HepG2 (cell line): ENCODE measurements around the gene ZNF264. TPM values are rescaled to one million over a fixed set of nuclear protein-coding genes. Genes with fewer than 3 reads are reported as not detected.

Source experiments
- AGO2 ChIP-seq: fragments of 200-400 bp; formaldehyde crosslinking; optimal IDR thresholded peaks from 2 replicates; pipeline ENCODE3; 2017; ENCODE audit warnings: mild to moderate bottlenecking, low read depth, low read length, moderate library complexity
- ATAD3A ChIP-seq: sonication (generic); formaldehyde crosslinking; IDR thresholded peaks from 2 replicates; pipeline ENCODE4 v1.4.0; 2020; ENCODE audit warnings: missing genetic modification reagents
- BCL3 ChIP-seq: sonication (generic); formaldehyde crosslinking; IDR thresholded peaks from 2 replicates; pipeline ENCODE4 v1.5.1; 2020; ENCODE audit warnings: mild to moderate bottlenecking, missing genetic modification reagents, moderate library complexity
- ESRRA ChIP-seq: sonication (generic); formaldehyde crosslinking; IDR thresholded peaks from 2 replicates; pipeline ENCODE4 v1.5.1; 2020; ENCODE audit warnings: mild to moderate bottlenecking, low read depth, missing genetic modification reagents
- FOXA1 ChIP-seq, 2 experiments: fragments of 450-650 bp in 1 of 2; sonication (generic) in 1 of 2; formaldehyde crosslinking in 1 of 2; IDR thresholded peaks; 2 replicates each; pipeline versions ENCODE4 v1.4.0 to v1.6.1; 2016 to 2020; ENCODE audit warnings: missing genetic modification reagents in 1 of 2
- ISL2 ChIP-seq: sonication (generic); formaldehyde crosslinking; IDR thresholded peaks from 2 replicates; pipeline ENCODE4 v1.5.0; 2020; ENCODE audit warnings: missing genetic modification reagents
- NKX3-1 ChIP-seq: sonication (generic); formaldehyde crosslinking; IDR thresholded peaks from 2 replicates; pipeline ENCODE4 v1.5.0; 2020; ENCODE audit warnings: missing genetic modification reagents
- TFE3 ChIP-seq: IDR thresholded peaks from 2 replicates; pipeline ENCODE4 v1.6.1; 2016
- TOE1 ChIP-seq: sonication (generic); formaldehyde crosslinking; IDR thresholded peaks from 2 replicates; pipeline ENCODE4 v1.4.0; 2020; ENCODE audit warnings: mild to moderate bottlenecking, missing genetic modification reagents
- ZBTB7B ChIP-seq: sonication (generic); formaldehyde crosslinking; IDR thresholded peaks from 2 replicates; pipeline ENCODE4 v1.4.0; 2020; ENCODE audit warnings: missing genetic modification reagents
- ZFP36 ChIP-seq: fragments of 150-350 bp; IDR thresholded peaks from 2 replicates; pipeline ENCODE4 v1.6.1; 2018; ENCODE audit warnings: borderline replicate concordance, low read length, low read depth; ENCODE audit not compliant: partially characterized antibody
- ZHX1 ChIP-seq: sonication (generic); formaldehyde crosslinking; IDR thresholded peaks from 2 replicates; pipeline ENCODE4 v1.8.1; 2022; ENCODE audit warnings: low read depth, mild to moderate bottlenecking, missing genetic modification reagents
- ZNF136 ChIP-seq: sonication (generic); formaldehyde crosslinking; IDR thresholded peaks from 2 replicates; pipeline ENCODE4 v1.8.1; 2022; ENCODE audit warnings: low read depth, mild to moderate bottlenecking, moderate library complexity, missing genetic modification reagents
- ZNF280B ChIP-seq: sonication (generic); formaldehyde crosslinking; IDR thresholded peaks from 2 replicates; pipeline ENCODE4 v1.5.0; 2020; ENCODE audit warnings: missing genetic modification reagents, mild to moderate bottlenecking, borderline replicate concordance
- ZNF3 ChIP-seq: IDR thresholded peaks from 2 replicates; pipeline ENCODE4 v1.7.0; 2017; ENCODE audit warnings: inconsistent platforms
- ZNF441 ChIP-seq: sonication (generic); formaldehyde crosslinking; IDR thresholded peaks from 2 replicates; pipeline ENCODE4 v1.7.0; 2021; ENCODE audit warnings: missing genetic modification reagents, borderline replicate concordance
- ZNF510 ChIP-seq: sonication (generic); formaldehyde crosslinking; IDR thresholded peaks from 2 replicates; pipeline ENCODE4 v1.4.0; 2020; ENCODE audit warnings: low read depth, mild to moderate bottlenecking, missing genetic modification reagents
- ZNF546 ChIP-seq: sonication (generic); formaldehyde crosslinking; conservative IDR thresholded peaks from 2 replicates; pipeline ENCODE4 v1.8.1; 2023; ENCODE audit warnings: mild to moderate bottlenecking, missing genetic modification reagents
- ZNF558 ChIP-seq: sonication (generic); formaldehyde crosslinking; IDR thresholded peaks from 2 replicates; pipeline ENCODE4 v1.9.0; 2022; ENCODE audit warnings: mild to moderate bottlenecking, missing genetic modification reagents, borderline replicate concordance
- ZNF570 ChIP-seq: sonication (generic); formaldehyde crosslinking; IDR thresholded peaks from 2 replicates; pipeline ENCODE4 v1.4.0; 2020; ENCODE audit warnings: mild to moderate bottlenecking, missing genetic modification reagents, borderline replicate concordance
- ZNF766 ChIP-seq: sonication (generic); formaldehyde crosslinking; IDR thresholded peaks from 2 replicates; pipeline ENCODE4 v1.5.0; 2020; ENCODE audit warnings: missing genetic modification reagents, borderline replicate concordance
- ZSCAN25 ChIP-seq: sonication (generic); formaldehyde crosslinking; IDR thresholded peaks from 2 replicates; pipeline ENCODE4 v1.8.0; 2022; ENCODE audit warnings: mild to moderate bottlenecking, missing genetic modification reagents
- ZSCAN30 ChIP-seq: sonication (generic); formaldehyde crosslinking; IDR thresholded peaks from 2 replicates; pipeline ENCODE4 v1.5.0; 2020; ENCODE audit warnings: mild to moderate bottlenecking, missing genetic modification reagents
- polyA plus RNA-seq, 8 experiments: library from polyadenylated mRNA; depleted of rRNA in 3 of 8; stranded (reverse) in 7 of 8; unstranded in 1 of 8; fragments of >200 nt; fragmentation: Illumina TruSeq in 4 of 8; extraction: Trizol in 4 of 8; gene quantifications; 2 replicates each; pipeline versions ENCODE4 v1.2.1 to v1.2.3, GENCODE V29; 2011 to 2016; ENCODE audit warnings: low read depth in 4 of 8, missing spikeins in 1 of 8, mixed read lengths in 1 of 8; ENCODE audit not compliant: insufficient read depth in 1 of 8
- total RNA-seq, 5 experiments: library from RNA; depleted of rRNA; stranded (reverse); fragments of >200 nt; fragmentation: Illumina TruSeq; extraction: Trizol; gene quantifications; 2 replicates each; pipeline ENCODE4 v1.2.3, GENCODE V29; 2016; ENCODE audit warnings: low read depth in 1 of 5

ZNF264 gene
- total and polyA plus RNA-seq, 2 of the 13 experiments (the other 11 are each of a cell fraction or from before 2014, with no cell fraction given): 3.5 to 17.6 TPM

- TF ChIP-seq TOE1: no peak
- no peak for TF ChIP-seq ATAD3A (CRISPR knock-in tag)
- TF ChIP-seq BCL3: peak; percentile 26; the same call in 1 of the 2 replicates
- no peak for TF ChIP-seq ZHX1
- TF ChIP-seq ZNF510 (CRISPR knock-in tag): no peak
- no peak for TF ChIP-seq TFE3 (CRISPR knock-in tag)
- TF ChIP-seq FOXA1 (IDR thresholded peaks at IDR 0.05): no peak
- TF ChIP-seq FOXA1 (CRISPR knock-in tag; IDR thresholded peaks at IDR 0.05): no peak
- no peak for TF ChIP-seq ZNF546 (CRISPR knock-in tag)
- TF ChIP-seq ZNF441 (CRISPR knock-in tag): peak; percentile 17; the same call in 1 of the 2 replicates
- no peak; the same call in 1 of the 2 replicates for TF ChIP-seq ZNF558 (CRISPR knock-in tag)
- 0 out of 2 replicates have a peak, but pooled peaks have one; percentile 39 for TF ChIP-seq ZNF280B (CRISPR knock-in tag)
- TF ChIP-seq AGO2: peak; percentile 33
- TF ChIP-seq ZFP36: no peak
- peak; percentile 63; the same call in 1 of the 2 replicates for TF ChIP-seq ISL2 (CRISPR knock-in tag)
- peak; percentile 77 for TF ChIP-seq ESRRA (CRISPR knock-in tag)
- TF ChIP-seq ZSCAN25: no peak
- TF ChIP-seq ZNF136 (CRISPR knock-in tag): 0 out of 2 replicates have a peak, but pooled peaks have one; percentile 28
- no peak for TF ChIP-seq ZSCAN30 (CRISPR knock-in tag)
- TF ChIP-seq ZNF766 (CRISPR knock-in tag): peak; percentile 90
- no peak for TF ChIP-seq NKX3-1 (CRISPR knock-in tag)
- peak; percentile 15; the same call in 1 of the 2 replicates for TF ChIP-seq ZBTB7B
- no peak for TF ChIP-seq ZNF3 (CRISPR knock-in tag)
- TF ChIP-seq ZNF570 (CRISPR knock-in tag): no peak
Measured at GRCh38 chr19:57240311-57241090, 49.2 kb downstream of the ZNF264 start, which contains the start of gene ZNF805 (continued).
